ENCODE results near the gene CEP97. TPM values are rescaled to one million over a fixed set of nuclear protein-coding genes. Genes with fewer than 3 reads are reported as not detected.

The CEP97 gene
- total RNA-seq, 4 donors from 2014 or later, result 5.1 to 39.5 (median 17.0) TPM

DNA sequence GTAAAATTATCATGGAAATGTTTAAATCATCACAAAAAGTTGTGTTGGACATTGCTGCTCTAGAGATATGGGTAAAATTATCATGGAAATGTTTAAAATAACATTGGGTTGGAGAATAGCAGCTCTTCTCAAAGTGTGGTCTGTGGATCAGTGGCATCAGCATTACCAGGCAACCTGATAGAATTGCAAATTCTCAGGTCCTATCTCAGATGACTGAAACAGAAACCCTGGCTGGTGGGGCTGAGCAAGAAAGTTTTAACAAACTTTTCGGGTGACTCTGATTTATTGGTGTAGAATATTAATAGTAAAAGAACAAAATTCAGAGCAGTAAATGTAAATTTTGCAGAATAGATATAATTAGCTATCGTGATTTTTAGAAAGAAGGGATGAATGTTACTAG is 83.5 kb downstream of the CEP97 start:
- H3K4me1 ChIP-seq, result no peaks in the 10 kb centered on the region
- H3K4me3 ChIP-seq, result no peak overlapping the region
- H3K27ac ChIP-seq, result no peak overlapping the region
- no peaks in the 10 kb centered on the region for H3K36me3 ChIP-seq
- no peaks in the 10 kb centered on the region for H3K9me3 ChIP-seq
- no peaks in the 10 kb centered on the region for H3K27me3 ChIP-seq
- DNase-seq, result no peak
- TF ChIP-seq, protein P1, sequence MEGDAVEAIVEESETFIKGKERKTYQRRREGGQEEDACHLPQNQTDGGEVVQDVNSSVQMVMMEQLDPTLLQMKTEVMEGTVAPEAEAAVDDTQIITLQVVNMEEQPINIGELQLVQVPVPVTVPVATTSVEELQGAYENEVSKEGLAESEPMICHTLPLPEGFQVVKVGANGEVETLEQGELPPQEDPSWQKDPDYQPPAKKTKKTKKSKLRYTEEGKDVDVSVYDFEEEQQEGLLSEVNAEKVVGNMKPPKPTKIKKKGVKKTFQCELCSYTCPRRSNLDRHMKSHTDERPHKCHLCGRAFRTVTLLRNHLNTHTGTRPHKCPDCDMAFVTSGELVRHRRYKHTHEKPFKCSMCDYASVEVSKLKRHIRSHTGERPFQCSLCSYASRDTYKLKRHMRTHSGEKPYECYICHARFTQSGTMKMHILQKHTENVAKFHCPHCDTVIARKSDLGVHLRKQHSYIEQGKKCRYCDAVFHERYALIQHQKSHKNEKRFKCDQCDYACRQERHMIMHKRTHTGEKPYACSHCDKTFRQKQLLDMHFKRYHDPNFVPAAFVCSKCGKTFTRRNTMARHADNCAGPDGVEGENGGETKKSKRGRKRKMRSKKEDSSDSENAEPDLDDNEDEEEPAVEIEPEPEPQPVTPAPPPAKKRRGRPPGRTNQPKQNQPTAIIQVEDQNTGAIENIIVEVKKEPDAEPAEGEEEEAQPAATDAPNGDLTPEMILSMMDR (IDR thresholded peaks at IDR 0.05), result no peak
- TF ChIP-seq POLR2A (IDR thresholded peaks at IDR 0.05), result no peak
- intact Hi-C loops (cut with DNase I; ENCODE audit: low total_unique reads), result loop anchor here (5.0 to 10.0 kb wide), 2 partner anchors 419 to 727 kb away; no protein-coding TSS in a partner anchor

DNA sequence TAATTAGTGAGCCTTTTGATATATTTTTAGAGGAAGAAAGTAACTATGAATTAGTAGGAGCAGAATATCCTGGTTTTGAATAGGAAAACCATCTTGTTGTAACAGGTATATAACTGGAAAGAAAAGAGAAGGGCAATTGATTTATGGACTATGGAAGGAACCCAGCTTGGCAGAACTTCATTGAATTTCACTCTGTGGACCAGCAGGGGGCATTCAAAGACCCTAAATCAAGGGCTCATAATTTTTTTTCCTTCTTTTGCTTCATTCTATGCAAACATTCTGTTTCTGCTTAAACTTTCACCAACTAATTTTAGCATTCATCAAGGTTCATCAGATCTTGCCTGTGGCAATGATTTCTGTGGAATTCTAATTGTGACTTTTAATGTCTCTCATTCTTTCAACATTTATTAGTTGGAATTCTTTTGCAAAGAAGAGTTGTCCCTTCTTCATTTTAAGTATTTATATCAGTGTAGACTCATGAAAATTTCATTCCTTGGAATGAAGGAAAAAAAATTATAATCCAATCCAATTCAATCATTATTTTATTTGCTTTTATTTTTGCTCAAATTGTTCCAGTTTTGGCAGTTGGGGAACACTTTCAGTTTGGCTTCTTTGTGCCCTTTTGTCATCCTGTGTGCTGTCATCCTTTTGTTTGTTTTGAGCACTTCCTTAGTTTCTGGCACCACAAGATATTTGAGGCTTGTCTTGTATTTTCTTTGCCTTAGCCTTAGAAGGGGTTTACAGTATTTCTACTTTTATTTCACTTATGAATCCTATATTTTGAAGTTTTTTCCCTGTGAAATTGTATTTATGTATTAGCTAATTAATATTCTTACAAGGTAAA is 85.0 kb downstream of the CEP97 start:
- intact Hi-C loops (cut with DNase I; ENCODE audit: low total_unique reads), result loop anchor here (5.0 to 10.0 kb wide), 2 partner anchors 418 to 725 kb away; no protein-coding TSS in a partner anchor
- no peaks in the 10 kb centered on the region for H3K27me3 ChIP-seq
- H3K9me3 ChIP-seq, result no peaks in the 10 kb centered on the region
- no peak overlapping the region for H3K4me3 ChIP-seq
- no peak for DNase-seq
- peaks cover 0 to 8% of the 10 kb centered on the region in 2 donors for H3K4me1 ChIP-seq
- TF ChIP-seq, protein P1 (IDR thresholded peaks at IDR 0.05), result peak; percentile 53 to 73 (median 69)
- TF ChIP-seq POLR2A (IDR thresholded peaks at IDR 0.05), result no peak
- no peaks in the 10 kb centered on the region for H3K36me3 ChIP-seq
- H3K27ac ChIP-seq, result peak overlapping the region; percentile 55 to 59

DNA sequence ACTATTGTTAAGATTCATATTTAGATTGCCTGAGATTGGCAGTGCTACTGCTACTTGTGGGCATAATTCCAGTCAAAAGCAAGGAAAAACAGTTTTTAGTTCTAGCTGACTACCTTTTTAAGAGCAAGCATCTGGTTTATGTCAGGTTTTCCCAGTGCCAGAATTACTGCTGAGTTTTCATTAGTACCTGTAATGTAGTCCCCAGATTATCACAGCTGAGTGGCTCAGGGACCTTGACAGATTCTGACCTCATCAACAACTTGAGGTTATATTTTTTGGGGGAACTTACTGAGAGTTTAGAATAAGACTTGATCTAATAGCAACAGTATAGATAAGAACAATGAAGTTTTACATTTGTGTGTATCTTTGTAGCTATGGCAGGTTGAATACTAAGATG is 85.6 kb downstream of the CEP97 start:
- TF ChIP-seq POLR2A (IDR thresholded peaks at IDR 0.05), result no peak
- TF ChIP-seq, protein P1 (IDR thresholded peaks at IDR 0.05), result no peak
- Histone ChIP-seq H3K27me3 (no peaks in the 10 kb centered on the region), H3K27ac (peak overlapping the region; percentile 52 to 55), H3K36me3 (no peaks in the 10 kb centered on the region), H3K9me3 (no peaks in the 10 kb centered on the region), H3K4me1 (peaks cover 0 to 11% of the 10 kb centered on the region in 2 donors), H3K4me3 (no peak overlapping the region)
- no peak for DNase-seq
- intact Hi-C loops (cut with DNase I; ENCODE audit: low total_unique reads), result no loop called here

DNA sequence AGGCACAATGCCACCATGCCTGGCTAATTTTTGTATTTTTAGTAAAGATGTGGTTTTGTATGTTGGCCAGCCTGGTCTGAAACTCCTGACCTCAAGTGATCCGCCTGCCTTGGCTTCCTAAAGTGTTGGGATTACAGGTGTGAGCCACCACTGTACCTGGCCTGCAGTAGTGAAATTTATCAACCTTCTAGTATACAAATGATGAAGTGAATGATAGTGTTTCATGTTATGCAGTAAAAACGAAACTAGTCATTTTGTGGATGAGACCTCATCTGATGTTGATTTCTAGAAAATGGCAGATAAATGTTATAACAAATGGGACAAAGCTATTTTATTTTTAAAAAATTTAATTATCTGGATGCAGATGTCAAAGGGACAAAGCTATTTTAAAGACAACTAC is 87.5 kb downstream of the CEP97 start:
- DNase-seq, result no peak
- no peaks in the 10 kb centered on the region for H3K9me3 ChIP-seq
- H3K36me3 ChIP-seq, result no peaks in the 10 kb centered on the region
- H3K4me3 ChIP-seq, result no peak overlapping the region
- no peaks in the 10 kb centered on the region for H3K27me3 ChIP-seq
- TF ChIP-seq, protein P1 (IDR thresholded peaks at IDR 0.05), result no peak
- no peak for TF ChIP-seq POLR2A (IDR thresholded peaks at IDR 0.05)
- H3K4me1 ChIP-seq, result peaks cover 6 to 16% of the 10 kb centered on the region in 2 donors
- intact Hi-C loops (cut with DNase I; ENCODE audit: low total_unique reads), result no loop called here
- no peak overlapping the region for H3K27ac ChIP-seq

DNA sequence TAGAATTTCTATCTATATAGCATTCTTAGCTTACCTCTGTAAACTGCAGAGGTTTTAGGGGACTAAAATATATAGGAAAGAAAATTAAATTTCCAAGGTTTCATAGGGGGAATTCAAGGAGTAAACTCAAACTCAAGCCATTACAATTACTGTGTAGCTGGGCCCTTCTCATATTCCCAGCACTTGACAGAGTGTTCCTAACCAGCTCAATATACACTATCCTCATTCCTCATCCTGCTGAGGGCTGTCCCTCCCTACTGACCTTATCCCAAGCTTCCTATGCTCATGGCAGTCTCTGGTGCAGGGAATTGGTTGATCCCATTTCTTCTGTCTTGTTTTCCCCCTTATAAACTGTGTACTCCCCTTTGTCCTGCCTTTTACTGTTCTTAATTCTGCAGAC is 88.5 kb downstream of the CEP97 start:
- intact Hi-C loops (cut with DNase I; ENCODE audit: low total_unique reads), result no loop called here
- H3K27me3 ChIP-seq, result no peaks in the 10 kb centered on the region
- TF ChIP-seq POLR2A (IDR thresholded peaks at IDR 0.05), result no peak
- TF ChIP-seq, protein P1 (IDR thresholded peaks at IDR 0.05), result no peak
- no peak overlapping the region for H3K4me3 ChIP-seq
- no peak for DNase-seq
- no peaks in the 10 kb centered on the region for H3K9me3 ChIP-seq
- peaks cover 6 to 16% of the 10 kb centered on the region in 2 donors for H3K4me1 ChIP-seq
- H3K36me3 ChIP-seq, result no peaks in the 10 kb centered on the region
- H3K27ac ChIP-seq, result peak overlapping the region; percentile 53 to 68

Data from uterus (tissue), 4 donors.